GM10266 (cell line): ENCODE measurements around the gene CLIC6.

ENCODE experiments used
- DNase-seq: peaks from one replicate; pipeline ENCODE4 v3.0.0; 2012; ENCODE audit errors: extremely low spot score
- TF ChIP-seq, protein P1 (sequence below): IDR thresholded peaks from 2 replicates; pipeline ENCODE4 v1.5.1; 2012; ENCODE audit warnings: mild to moderate bottlenecking, low read depth; ENCODE audit not compliant: control insufficient read depth, insufficient read depth; ENCODE audit errors: missing control alignments

CLIC6 gene

GRCh38 chr21:34736116-34736874 lies 67.5 kb downstream of the CLIC6 start:
- TF ChIP-seq, protein P1, sequence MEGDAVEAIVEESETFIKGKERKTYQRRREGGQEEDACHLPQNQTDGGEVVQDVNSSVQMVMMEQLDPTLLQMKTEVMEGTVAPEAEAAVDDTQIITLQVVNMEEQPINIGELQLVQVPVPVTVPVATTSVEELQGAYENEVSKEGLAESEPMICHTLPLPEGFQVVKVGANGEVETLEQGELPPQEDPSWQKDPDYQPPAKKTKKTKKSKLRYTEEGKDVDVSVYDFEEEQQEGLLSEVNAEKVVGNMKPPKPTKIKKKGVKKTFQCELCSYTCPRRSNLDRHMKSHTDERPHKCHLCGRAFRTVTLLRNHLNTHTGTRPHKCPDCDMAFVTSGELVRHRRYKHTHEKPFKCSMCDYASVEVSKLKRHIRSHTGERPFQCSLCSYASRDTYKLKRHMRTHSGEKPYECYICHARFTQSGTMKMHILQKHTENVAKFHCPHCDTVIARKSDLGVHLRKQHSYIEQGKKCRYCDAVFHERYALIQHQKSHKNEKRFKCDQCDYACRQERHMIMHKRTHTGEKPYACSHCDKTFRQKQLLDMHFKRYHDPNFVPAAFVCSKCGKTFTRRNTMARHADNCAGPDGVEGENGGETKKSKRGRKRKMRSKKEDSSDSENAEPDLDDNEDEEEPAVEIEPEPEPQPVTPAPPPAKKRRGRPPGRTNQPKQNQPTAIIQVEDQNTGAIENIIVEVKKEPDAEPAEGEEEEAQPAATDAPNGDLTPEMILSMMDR: no peak
- no peak for DNase-seq

DNA sequence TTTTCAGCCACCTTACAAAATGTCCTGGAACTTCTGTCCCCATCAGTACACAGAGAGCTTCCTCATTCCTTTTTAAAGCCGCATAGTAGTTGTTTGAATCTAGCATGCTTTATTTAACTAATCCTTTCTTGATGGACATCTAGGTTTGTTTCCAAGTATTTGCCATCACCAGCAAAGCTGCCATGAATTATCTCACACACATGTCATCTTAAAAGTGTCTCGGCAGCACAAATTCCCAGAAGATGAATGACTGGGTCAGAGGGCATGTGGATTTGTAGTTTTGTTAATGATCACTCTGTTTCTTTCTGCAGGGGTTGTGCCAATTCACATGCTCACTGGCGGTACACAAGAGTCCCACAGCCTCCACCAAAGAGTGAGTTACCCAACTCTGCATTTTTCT lies 68.3 kb downstream of the CLIC6 start:
- TF ChIP-seq, protein P1: no peak
- DNase-seq: no peak

DNA sequence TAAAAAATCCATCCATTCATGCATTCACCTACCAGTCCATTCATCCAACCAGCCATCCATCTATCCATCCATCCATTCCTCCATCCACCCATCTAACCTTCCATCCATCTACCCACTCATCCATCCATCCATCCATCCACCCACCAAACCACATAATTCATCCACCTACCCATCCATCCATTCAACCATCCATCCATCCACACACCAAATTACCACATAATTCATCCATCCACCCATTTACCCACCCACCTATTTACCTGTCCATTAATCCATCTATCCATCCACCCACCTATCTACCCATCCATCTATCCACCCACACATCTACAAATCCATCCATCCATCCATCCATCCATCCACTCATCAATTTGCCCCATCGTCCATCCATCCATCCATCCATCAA lies 71.4 kb downstream of the CLIC6 start:
- TF ChIP-seq, protein P1: no peak
- DNase-seq: no peak

GRCh38 chr21:34743285-34743684 lies 74.5 kb downstream of the CLIC6 start:
- DNase-seq: no peak
- TF ChIP-seq, protein P1: no peak

- DNase-seq: no peak
- TF ChIP-seq, protein P1: no peak
Measured at GRCh38 chr21:34743831-34744230, 75.0 kb downstream of the CLIC6 start.

- TF ChIP-seq, protein P1: no peak
- no peak for DNase-seq
Measured at GRCh38 chr21:34744801-34745200, 76.0 kb downstream of the CLIC6 start.

GRCh38 chr21:34745557-34746255 lies 76.9 kb downstream of the CLIC6 start:
- peak; percentile 66 for DNase-seq
- TF ChIP-seq, protein P1: peak; percentile 87
